H9 (cell line): ENCODE measurements around the gene CDK17. TPM values are rescaled to one million over a fixed set of nuclear protein-coding genes. Genes with fewer than 3 reads are reported as not detected.

Experiments used
- DNase-seq: peaks from one replicate; pipeline ENCODE4 v3.0.0-alpha.2; 2017
- H2AFZ ChIP-seq: one replicate; pipeline ENCODE4 v1.6.1; 2013; ENCODE audit warnings: mild to moderate bottlenecking, low read length, control low read depth, moderate library complexity
- H2AK5ac ChIP-seq: 2 replicates; pipeline ENCODE4 v1.6.1; 2013; ENCODE audit warnings: low read length, control low read depth, mixed read lengths; ENCODE audit not compliant: insufficient read length
- H2BK120ac ChIP-seq: one replicate; pipeline ENCODE4 v1.6.1; 2013; ENCODE audit warnings: low read depth, mild to moderate bottlenecking, low read length, control low read depth, inconsistent platforms; ENCODE audit not compliant: poor library complexity, severe bottlenecking
- H2BK12ac ChIP-seq: 2 replicates; pipeline ENCODE4 v1.6.1; 2013; ENCODE audit warnings: low read length, control low read depth, mixed read lengths, low read depth; ENCODE audit not compliant: insufficient read length
- H2BK15ac ChIP-seq: 2 replicates; pipeline ENCODE4 v1.6.1; 2013; ENCODE audit warnings: low read depth, low read length, control low read depth
- H2BK20ac ChIP-seq: one replicate; pipeline ENCODE4 v1.6.1; 2013; ENCODE audit warnings: low read depth, mild to moderate bottlenecking, low read length, control low read depth, inconsistent platforms; ENCODE audit not compliant: poor library complexity, severe bottlenecking
- H2BK5ac ChIP-seq: 2 replicates; pipeline ENCODE4 v1.6.1; 2013; ENCODE audit warnings: low read length, control low read depth, mixed read lengths; ENCODE audit not compliant: insufficient read length
- H3K14ac ChIP-seq: 2 replicates; pipeline ENCODE4 v1.6.1; 2013; ENCODE audit warnings: low read length, control low read depth; ENCODE audit not compliant: insufficient read depth
- H3K18ac ChIP-seq: 2 replicates; pipeline ENCODE4 v1.6.1; 2013; ENCODE audit warnings: low read depth, mild to moderate bottlenecking, mixed read lengths, low read length, control low read depth; ENCODE audit not compliant: insufficient read length
- H3K23ac ChIP-seq: 2 replicates; pipeline ENCODE4 v1.6.1; 2013; ENCODE audit warnings: low read length, control low read depth, mixed read lengths, low read depth; ENCODE audit not compliant: insufficient read length
- H3K23me2 ChIP-seq: 2 replicates; pipeline ENCODE4 v1.6.1; 2013; ENCODE audit warnings: low read depth, mild to moderate bottlenecking, mixed read lengths, low read length, control low read depth; ENCODE audit not compliant: insufficient read length, poor library complexity, severe bottlenecking
- H3K27ac ChIP-seq: 2 replicates; pipeline ENCODE4 v1.5.1; 2013; ENCODE audit warnings: low read length, control low read depth, mixed read lengths, low read depth; ENCODE audit not compliant: insufficient read length
- H3K27me3 ChIP-seq: 2 replicates; pipeline ENCODE4 v1.6.1; 2013; ENCODE audit warnings: low read length, control low read depth, inconsistent platforms; ENCODE audit not compliant: insufficient read depth
- H3K4ac ChIP-seq: 2 replicates; pipeline ENCODE4 v1.6.1; 2013; ENCODE audit warnings: low read depth, mild to moderate bottlenecking, control low read depth, inconsistent platforms, low read length, moderate library complexity
- H3K4me1 ChIP-seq: 2 replicates; pipeline ENCODE4 v1.6.1; 2013; ENCODE audit warnings: low read length, control low read depth, inconsistent platforms; ENCODE audit not compliant: insufficient read depth
- H3K4me2 ChIP-seq: 2 replicates; pipeline ENCODE4 v1.6.1; 2013; ENCODE audit warnings: low read length, control low read depth, mixed read lengths; ENCODE audit not compliant: insufficient read length, insufficient read depth
- H3K56ac ChIP-seq: 2 replicates; pipeline ENCODE4 v1.6.1; 2013; ENCODE audit warnings: low read depth, mild to moderate bottlenecking, mixed read lengths, low read length, control low read depth; ENCODE audit not compliant: insufficient read length
- H3K79me1 ChIP-seq: 2 replicates; pipeline ENCODE4 v1.6.1; 2013; ENCODE audit warnings: low read depth, mild to moderate bottlenecking, moderate library complexity, low read length, control low read depth, inconsistent platforms; ENCODE audit not compliant: insufficient read depth, poor library complexity, severe bottlenecking
- H3K79me2 ChIP-seq: 2 replicates; pipeline ENCODE4 v1.6.1; 2013; ENCODE audit warnings: low read length, control low read depth, inconsistent platforms; ENCODE audit not compliant: insufficient read depth
- H3K9ac ChIP-seq: 2 replicates; pipeline ENCODE4 v1.6.1; 2013; ENCODE audit warnings: low read length, control low read depth, mixed read lengths; ENCODE audit not compliant: insufficient read length; ENCODE audit errors: extremely low read depth
- H3K9me3 ChIP-seq: one replicate; pipeline ENCODE4 v1.6.1; 2013; ENCODE audit warnings: low read depth, low read length, inconsistent platforms; ENCODE audit not compliant: control insufficient read depth
- H3T11ph ChIP-seq: one replicate; pipeline ENCODE4 v1.6.1; 2013; ENCODE audit warnings: mild to moderate bottlenecking, low read length, control low read depth, inconsistent platforms
- H4K20me1 ChIP-seq: one replicate; pipeline ENCODE4 v1.6.1; 2013; ENCODE audit not compliant: control insufficient read depth, insufficient read length, insufficient read depth
- H4K5ac ChIP-seq: 2 replicates; pipeline ENCODE4 v1.6.1; 2013; ENCODE audit warnings: low read depth, mild to moderate bottlenecking, mixed read lengths, low read length, control low read depth; ENCODE audit not compliant: insufficient read length
- H4K8ac ChIP-seq: replicated peaks from 2 replicates; pipeline ENCODE4 v1.6.1; 2013; ENCODE audit warnings: low read length, control low read depth, mixed read lengths, low read depth; ENCODE audit not compliant: insufficient read length
- H4K91ac ChIP-seq: 2 replicates; pipeline ENCODE4 v1.6.1; 2013; ENCODE audit warnings: low read depth, mild to moderate bottlenecking, moderate library complexity, mixed read lengths, low read length, control low read depth; ENCODE audit not compliant: insufficient read length
- H3K27ac Mint-ChIP-seq, 3 experiments: 2 replicates in 2 of 3; 3 replicates in 1 of 3; pipeline ENCODE4 v1.8.0; 2020 to 2021; ENCODE audit warnings: mixed read lengths in 3 of 3, mild to moderate bottlenecking in 1 of 3, moderate library complexity in 1 of 3
- H3K27me3 Mint-ChIP-seq: 2 replicates; pipeline ENCODE4 v1.8.0; 2021; ENCODE audit warnings: low read depth, mild to moderate bottlenecking, moderate library complexity, mixed read lengths
- H3K36me3 Mint-ChIP-seq, 3 experiments: 2 replicates in 2 of 3; 3 replicates in 1 of 3; pipeline ENCODE4 v1.8.0; 2020 to 2021; ENCODE audit warnings: low read depth in 3 of 3, mixed read lengths in 3 of 3; ENCODE audit not compliant: insufficient read depth in 1 of 3
- H3K4me1 Mint-ChIP-seq, 2 experiments: 2 replicates each; pipeline ENCODE4 v1.8.0; 2020; ENCODE audit warnings: mixed read lengths in 2 of 2
- H3K4me3 Mint-ChIP-seq, 2 experiments: 2 replicates in 1 of 2; 3 replicates in 1 of 2; pipeline ENCODE4 v1.8.0; 2020 to 2021; ENCODE audit warnings: mild to moderate bottlenecking in 2 of 2, mixed read lengths in 2 of 2, moderate library complexity in 1 of 2
- H3K9me3 Mint-ChIP-seq, 2 experiments: 2 replicates in 1 of 2; 3 replicates in 1 of 2; pipeline ENCODE4 v1.8.0; 2020; ENCODE audit warnings: mild to moderate bottlenecking in 2 of 2, mixed read lengths in 2 of 2, moderate library complexity in 1 of 2
- CTCF ChIP-seq: fragments of 200-600 bp; sonication (generic); conservative IDR thresholded peaks from 3 replicates; pipeline ENCODE4 v1.8.0; 2021; ENCODE audit warnings: antibody characterized with exemption, mild to moderate bottlenecking
- WGBS: extraction: QIAGEN DNeasy Blood & Tissue Kit; methylation state at CpG from one replicate; pipeline ENCODE4 v1.1.7; 2013; ENCODE audit warnings: missing lambda C conversion rate, low lambda C conversion rate, mixed read lengths; ENCODE audit not compliant: insufficient read length; ENCODE audit errors: extremely low coverage; 5-methylcytosine and 5-hydroxymethylcytosine counted together
- total RNA-seq: library from RNA; stranded (reverse); gene quantifications from 2 replicates; pipeline ENCODE4 v1.2.1, GENCODE V29; 2021

CDK17 gene
- total RNA-seq, 1 experiment from 2014 or later = 28.8 TPM

- no peak overlapping the region for H3K56ac ChIP-seq
- no peak overlapping the region for H3K18ac ChIP-seq
- Mint-ChIP-seq H3K4me1 (peaks cover 34 to 36% of the 10 kb centered on the region in 2 experiments), H3K9me3 (no peaks in the 10 kb centered on the region), H3K4me3 (no peak overlapping the region), H3K36me3 (no peaks in the 10 kb centered on the region), H3K27me3 (no peaks in the 10 kb centered on the region), H3K27ac (no peak overlapping the region)
- H3K4me1 ChIP-seq = no peaks in the 10 kb centered on the region; the same call in 1 of the 2 replicates
- no peak overlapping the region for H3K14ac ChIP-seq
- H3T11ph ChIP-seq = no peak overlapping the region
- H4K8ac ChIP-seq = no peak overlapping the region
- no peak overlapping the region for H4K5ac ChIP-seq
- no peak overlapping the region for H3K23ac ChIP-seq
- H2BK5ac ChIP-seq = no peak overlapping the region
- H4K91ac ChIP-seq = no peak overlapping the region
- H3K9ac ChIP-seq = no peak overlapping the region
- no peak for TF ChIP-seq CTCF
- H2AK5ac ChIP-seq = no peak overlapping the region
- no peak overlapping the region for H2BK12ac ChIP-seq
- H2BK15ac ChIP-seq = no peak overlapping the region
- H2AFZ ChIP-seq = no peak overlapping the region
- H3K23me2 ChIP-seq = no peaks in the 10 kb centered on the region
- peaks cover 3% of the 10 kb centered on the region; the same call in 1 of the 2 replicates for H3K79me2 ChIP-seq
- no peak for DNase-seq
- no peak overlapping the region for H3K4ac ChIP-seq
- WGBS = no CpG with 5 or more reads among the region's 1 CpG
- H2BK120ac ChIP-seq = no peak overlapping the region
- no peak overlapping the region for H2BK20ac ChIP-seq
- H3K4me2 ChIP-seq = no peak overlapping the region
- no peaks in the 10 kb centered on the region for H3K9me3 ChIP-seq
- H4K20me1 ChIP-seq = no peaks in the 10 kb centered on the region
- H3K27me3 ChIP-seq = no peaks in the 10 kb centered on the region
- H3K79me1 ChIP-seq = peaks cover 1% of the 10 kb centered on the region
- H3K27ac ChIP-seq = no peak overlapping the region
Observed at GRCh38 chr12:96368687-96369086, 31.6 kb downstream of the CDK17 start.
